ENCODE results near the gene UROD.
"Not testable (repeated sequence)": the region's sequence is repeated elsewhere in the genome, so short reads cannot be mapped to it uniquely, and the experiment has no call there.

The UROD gene

GRCh38 chr1:45043094-45043493 is 31.0 kb downstream of the UROD start:
- DNase-seq, result no peak

DNA sequence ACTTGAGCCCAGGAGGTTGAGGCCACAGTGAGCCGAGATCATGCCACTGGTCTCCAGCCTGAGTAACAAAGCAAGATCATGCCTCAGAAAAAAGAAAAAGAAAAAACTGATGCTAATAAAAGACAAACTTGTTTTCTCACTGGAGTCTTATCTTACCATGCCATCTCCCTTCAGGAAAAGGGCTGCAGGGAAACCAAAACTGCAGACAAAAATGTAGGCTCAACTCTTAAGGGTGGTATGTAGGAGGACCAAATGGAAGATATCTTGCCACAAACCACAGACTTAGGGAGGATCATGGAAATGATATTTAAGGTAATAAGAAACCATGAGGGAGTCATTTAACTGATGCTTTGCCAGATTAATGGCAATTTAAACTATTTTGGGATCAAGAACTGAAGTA is 32.9 kb downstream of the UROD start:
- DNase-seq, result no peak

DNA sequence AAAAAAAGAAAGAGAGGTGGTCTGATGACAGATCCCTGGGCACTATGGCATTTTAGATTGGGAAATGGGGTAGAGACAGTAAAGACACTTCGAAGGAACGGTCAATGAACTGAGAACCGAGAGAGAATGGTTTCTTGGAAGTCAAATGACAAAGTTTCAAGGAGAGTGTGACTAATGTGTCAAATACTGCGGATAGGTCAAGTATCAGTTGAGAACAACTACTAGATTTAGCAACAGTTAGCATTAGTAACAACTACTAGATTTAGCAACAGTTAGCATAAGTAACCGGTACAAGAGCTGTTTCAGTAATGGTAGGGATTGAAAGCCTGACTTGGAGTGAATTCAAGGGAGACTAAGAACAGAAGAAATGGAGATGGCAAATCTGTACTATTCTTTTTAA is 35.0 kb downstream of the UROD start:
- no peak for DNase-seq

- no peak for DNase-seq
Observed at GRCh38 chr1:45051005-45051772, 39.1 kb downstream of the UROD start.

GRCh38 chr1:45057542-45057941 is 45.5 kb downstream of the UROD start:
- no peak for DNase-seq

GRCh38 chr1:45059829-45060228 is 47.8 kb downstream of the UROD start:
- DNase-seq, result no peak

DNA sequence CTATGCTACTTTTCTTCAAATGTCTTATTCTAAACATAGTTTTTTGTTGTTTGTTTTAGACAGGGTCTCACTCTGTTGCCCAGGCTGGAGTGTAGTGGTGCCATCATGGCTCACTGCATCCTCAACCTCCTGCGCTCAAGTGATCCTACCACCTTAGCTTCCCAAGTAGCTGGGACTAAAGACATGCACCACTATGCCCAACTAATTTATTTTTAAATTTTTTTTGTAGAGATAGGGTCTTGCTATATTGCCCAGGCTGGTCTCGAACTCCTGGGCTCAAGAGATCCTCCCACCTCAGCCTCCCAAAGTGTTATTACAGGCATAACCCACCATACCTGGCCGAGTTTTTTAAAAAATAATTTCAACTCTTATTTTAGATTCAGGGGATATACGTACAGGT is 50.4 kb downstream of the UROD start:
- not testable (repeated sequence) for DNase-seq

DNA sequence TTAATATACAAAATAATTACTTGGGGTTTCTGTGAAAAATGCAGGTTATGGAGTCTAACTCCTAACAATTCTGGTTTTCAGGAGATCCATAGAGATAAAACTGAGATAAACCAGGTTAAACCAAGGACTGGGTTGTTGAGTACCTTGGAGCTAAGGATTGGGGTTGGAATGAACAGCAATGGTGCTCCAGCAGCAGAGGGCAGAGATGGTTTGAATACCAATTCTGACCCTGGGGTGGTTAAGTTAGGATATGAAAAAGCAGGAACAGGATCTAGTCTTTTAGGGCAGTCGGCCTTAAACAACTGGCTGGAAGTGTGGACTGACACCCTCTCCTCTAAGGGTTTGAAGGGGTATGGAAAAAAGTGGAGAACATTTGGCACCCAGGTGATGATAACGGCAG is 53.0 kb downstream of the UROD start:
- DNase-seq, result no peak

Measured in NCI-H774 (cell line).